ENCODE data around the gene COX19. TPM values are rescaled to one million over a fixed set of nuclear protein-coding genes. Genes with fewer than 3 reads are reported as not detected.

COX19 gene
- total and polyA plus RNA-seq, 2 of the 13 experiments (the other 11 are each of a cell fraction or from before 2014, with no cell fraction given): 11.5 to 21.7 TPM

DNA sequence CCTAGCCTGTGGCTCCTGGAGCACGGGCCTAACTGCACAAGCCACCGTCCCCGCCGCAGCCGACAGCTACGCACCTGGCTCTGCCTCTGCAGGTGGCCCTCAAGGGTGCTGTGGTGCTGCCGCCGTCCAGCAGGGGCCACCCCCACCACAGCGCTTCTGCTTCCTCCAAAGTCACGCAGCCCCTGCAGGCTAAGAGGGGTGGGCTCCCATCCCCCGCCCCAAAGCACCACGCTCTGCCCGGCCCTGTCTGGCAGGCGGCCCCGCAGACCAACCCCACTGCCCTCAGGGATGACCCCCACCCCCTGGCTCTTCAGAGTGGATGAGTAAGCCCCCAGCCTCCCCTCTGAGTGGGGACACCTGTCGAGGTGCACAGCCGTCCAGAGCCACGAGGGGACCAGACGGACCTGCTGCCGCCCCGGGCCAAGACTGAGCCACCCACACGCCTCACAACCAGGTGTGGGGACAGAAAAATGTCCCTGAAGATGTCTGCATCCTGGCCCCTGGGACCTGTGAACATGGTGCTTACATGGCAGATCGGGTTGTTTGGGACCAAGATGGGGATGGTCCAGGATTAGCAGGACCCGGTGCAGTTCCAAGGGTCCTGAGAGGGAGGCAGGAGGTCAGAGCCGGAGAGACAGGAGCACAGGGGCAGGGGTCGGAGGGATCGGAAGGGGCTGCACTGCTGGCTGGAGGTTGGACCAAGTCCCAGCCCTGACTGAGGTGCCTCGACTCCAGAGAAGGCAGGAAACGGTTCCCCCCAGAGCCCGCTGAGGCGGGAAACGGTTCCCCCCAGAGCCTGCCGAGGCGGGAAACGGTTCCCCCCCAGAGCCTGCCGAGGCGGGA lies 11.9 kb downstream of the COX19 start (continued):
- no peak for TF ChIP-seq NFE2 (CRISPR knock-in tag; IDR thresholded peaks at IDR 0.05)
- TF ChIP-seq ZNF737 (CRISPR knock-in tag; IDR thresholded peaks at IDR 0.05; ENCODE audit: borderline replicate concordance): no peak
- TF ChIP-seq, protein P1, sequence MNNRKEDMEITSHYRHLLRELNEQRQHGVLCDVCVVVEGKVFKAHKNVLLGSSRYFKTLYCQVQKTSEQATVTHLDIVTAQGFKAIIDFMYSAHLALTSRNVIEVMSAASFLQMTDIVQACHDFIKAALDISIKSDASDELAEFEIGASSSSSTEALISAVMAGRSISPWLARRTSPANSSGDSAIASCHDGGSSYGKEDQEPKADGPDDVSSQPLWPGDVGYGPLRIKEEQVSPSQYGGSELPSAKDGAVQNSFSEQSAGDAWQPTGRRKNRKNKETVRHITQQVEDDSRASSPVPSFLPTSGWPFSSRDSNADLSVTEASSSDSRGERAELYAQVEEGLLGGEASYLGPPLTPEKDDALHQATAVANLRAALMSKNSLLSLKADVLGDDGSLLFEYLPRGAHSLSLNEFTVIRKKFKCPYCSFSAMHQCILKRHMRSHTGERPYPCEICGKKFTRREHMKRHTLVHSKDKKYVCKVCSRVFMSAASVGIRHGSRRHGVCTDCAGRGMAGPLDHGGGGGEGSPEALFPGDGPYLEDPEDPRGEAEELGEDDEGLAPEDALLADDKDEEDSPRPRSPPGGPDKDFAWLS (CRISPR knock-in tag; IDR thresholded peaks at IDR 0.05; ENCODE audit: borderline replicate concordance): no peak
- no peak for TF ChIP-seq ZMYM4 (CRISPR knock-in tag; IDR thresholded peaks at IDR 0.05)
- TF ChIP-seq ATF7-NPFF (CRISPR knock-in tag; IDR thresholded peaks at IDR 0.05; ENCODE audit: low read depth): peak; percentile 50; the same call in 1 of the 2 replicates
- TF ChIP-seq, protein P2, sequence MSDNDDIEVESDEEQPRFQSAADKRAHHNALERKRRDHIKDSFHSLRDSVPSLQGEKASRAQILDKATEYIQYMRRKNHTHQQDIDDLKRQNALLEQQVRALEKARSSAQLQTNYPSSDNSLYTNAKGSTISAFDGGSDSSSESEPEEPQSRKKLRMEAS (IDR thresholded peaks at IDR 0.05): peak; percentile 53
- TF ChIP-seq, protein P3, sequence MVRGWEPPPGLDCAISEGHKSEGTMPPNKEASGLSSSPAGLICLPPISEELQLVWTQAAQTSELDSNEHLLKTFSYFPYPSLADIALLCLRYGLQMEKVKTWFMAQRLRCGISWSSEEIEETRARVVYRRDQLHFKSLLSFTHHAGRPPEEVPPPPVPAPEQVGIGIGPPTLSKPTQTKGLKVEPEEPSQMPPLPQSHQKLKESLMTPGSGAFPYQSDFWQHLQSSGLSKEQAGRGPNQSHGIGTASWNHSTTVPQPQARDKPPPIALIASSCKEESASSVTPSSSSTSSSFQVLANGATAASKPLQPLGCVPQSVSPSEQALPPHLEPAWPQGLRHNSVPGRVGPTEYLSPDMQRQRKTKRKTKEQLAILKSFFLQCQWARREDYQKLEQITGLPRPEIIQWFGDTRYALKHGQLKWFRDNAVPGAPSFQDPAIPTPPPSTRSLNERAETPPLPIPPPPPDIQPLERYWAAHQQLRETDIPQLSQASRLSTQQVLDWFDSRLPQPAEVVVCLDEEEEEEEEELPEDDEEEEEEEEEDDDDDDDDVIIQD (CRISPR knock-in tag; IDR thresholded peaks at IDR 0.05; ENCODE audit: low read depth): no peak
- TF ChIP-seq, protein P4, sequence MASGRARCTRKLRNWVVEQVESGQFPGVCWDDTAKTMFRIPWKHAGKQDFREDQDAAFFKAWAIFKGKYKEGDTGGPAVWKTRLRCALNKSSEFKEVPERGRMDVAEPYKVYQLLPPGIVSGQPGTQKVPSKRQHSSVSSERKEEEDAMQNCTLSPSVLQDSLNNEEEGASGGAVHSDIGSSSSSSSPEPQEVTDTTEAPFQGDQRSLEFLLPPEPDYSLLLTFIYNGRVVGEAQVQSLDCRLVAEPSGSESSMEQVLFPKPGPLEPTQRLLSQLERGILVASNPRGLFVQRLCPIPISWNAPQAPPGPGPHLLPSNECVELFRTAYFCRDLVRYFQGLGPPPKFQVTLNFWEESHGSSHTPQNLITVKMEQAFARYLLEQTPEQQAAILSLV (CRISPR knock-in tag; IDR thresholded peaks at IDR 0.05; ENCODE audit: borderline replicate concordance): no peak
- 0 out of 2 replicates have a peak, but pooled peaks have one; percentile 44 for TF ChIP-seq ZNF331 (CRISPR knock-in tag; IDR thresholded peaks at IDR 0.05)
- TF ChIP-seq ZNF768 (CRISPR knock-in tag; IDR thresholded peaks at IDR 0.05): peak; percentile 26; the same call in 1 of the 2 replicates
- TF ChIP-seq, protein P5, sequence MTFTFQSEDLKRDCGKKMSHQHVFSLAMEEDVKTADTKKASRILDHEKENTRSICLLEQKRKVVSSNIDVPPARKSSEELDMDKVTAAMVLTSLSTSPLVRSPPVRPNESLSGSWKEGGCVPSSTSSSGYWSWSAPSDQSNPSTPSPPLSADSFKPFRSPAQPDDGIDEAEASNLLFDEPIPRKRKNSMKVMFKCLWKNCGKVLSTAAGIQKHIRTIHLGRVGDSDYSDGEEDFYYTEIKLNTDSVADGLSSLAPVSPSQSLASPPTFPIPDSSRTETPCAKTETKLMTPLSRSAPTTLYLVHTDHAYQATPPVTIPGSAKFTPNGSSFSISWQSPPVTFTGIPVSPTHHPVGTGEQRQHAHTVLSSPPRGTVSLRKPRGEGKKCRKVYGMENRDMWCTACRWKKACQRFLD (CRISPR knock-in tag; IDR thresholded peaks at IDR 0.05; ENCODE audit: borderline replicate concordance): no peak; the same call in 1 of the 2 replicates
- TF ChIP-seq ZNF296 (CRISPR knock-in tag; conservative IDR thresholded peaks at IDR 0.05): no peak
- TF ChIP-seq, protein P6, sequence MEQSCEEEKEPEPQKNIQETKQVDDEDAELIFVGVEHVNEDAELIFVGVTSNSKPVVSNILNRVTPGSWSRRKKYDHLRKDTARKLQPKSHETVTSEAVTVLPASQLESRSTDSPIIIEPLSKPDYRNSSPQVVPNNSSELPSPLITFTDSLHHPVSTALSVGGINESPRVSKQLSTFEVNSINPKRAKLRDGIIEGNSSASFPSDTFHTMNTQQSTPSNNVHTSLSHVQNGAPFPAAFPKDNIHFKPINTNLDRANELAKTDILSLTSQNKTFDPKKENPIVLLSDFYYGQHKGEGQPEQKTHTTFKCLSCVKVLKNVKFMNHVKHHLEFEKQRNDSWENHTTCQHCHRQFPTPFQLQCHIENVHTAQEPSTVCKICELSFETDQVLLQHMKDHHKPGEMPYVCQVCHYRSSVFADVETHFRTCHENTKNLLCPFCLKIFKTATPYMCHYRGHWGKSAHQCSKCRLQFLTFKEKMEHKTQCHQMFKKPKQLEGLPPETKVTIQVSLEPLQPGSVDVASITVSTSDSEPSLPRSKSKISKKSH (CRISPR knock-in tag; IDR thresholded peaks at IDR 0.05; ENCODE audit: borderline replicate concordance): no peak
- TF ChIP-seq ZNF556 (CRISPR knock-in tag; IDR thresholded peaks at IDR 0.05; ENCODE audit: borderline replicate concordance): no peak
- no peak for TF ChIP-seq ARHGAP35 (CRISPR knock-in tag; IDR thresholded peaks at IDR 0.05; ENCODE audit: borderline replicate concordance)
- TF ChIP-seq SUZ12 (IDR thresholded peaks at IDR 0.05; ENCODE audit: low read depth, low read length): no peak
- TF ChIP-seq, protein P7, sequence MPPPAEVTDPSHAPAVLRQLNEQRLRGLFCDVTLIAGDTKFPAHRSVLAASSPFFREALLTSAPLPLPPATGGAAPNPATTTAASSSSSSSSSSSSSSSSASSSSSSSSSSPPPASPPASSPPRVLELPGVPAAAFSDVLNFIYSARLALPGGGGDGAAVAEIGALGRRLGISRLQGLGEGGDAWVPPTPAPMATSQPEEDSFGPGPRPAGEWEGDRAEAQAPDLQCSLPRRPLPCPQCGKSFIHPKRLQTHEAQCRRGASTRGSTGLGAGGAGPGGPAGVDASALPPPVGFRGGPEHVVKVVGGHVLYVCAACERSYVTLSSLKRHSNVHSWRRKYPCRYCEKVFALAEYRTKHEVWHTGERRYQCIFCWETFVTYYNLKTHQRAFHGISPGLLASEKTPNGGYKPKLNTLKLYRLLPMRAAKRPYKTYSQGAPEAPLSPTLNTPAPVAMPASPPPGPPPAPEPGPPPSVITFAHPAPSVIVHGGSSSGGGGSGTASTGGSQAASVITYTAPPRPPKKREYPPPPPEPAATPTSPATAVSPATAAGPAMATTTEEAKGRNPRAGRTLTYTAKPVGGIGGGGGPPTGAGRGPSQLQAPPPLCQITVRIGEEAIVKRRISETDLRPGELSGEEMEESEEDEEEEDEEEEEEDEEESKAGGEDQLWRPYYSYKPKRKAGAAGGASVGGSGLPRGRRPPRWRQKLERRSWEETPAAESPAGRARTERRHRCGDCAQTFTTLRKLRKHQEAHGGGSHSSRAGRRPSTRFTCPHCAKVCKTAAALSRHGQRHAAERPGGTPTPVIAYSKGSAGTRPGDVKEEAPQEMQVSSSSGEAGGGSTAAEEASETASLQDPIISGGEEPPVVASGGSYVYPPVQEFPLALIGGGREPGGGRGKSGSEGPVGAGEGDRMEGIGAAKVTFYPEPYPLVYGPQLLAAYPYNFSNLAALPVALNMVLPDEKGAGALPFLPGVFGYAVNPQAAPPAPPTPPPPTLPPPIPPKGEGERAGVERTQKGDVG (CRISPR knock-in tag; IDR thresholded peaks at IDR 0.05; ENCODE audit: borderline replicate concordance): no peak
